ENCODE results near the gene POR.

The POR gene

GRCh38 chr7:75891815-75892411 is 23.0 kb upstream of the POR start:
- DNase-seq (ENCODE audit: extremely low spot score) = no peak
- no peak for TF ChIP-seq CTCF (IDR thresholded peaks at IDR 0.05; ENCODE audit: control extremely low read depth, extremely low read depth, low read depth, missing control alignments)
- CTCF ChIA-PET = no interaction called here
- POLR2A ChIA-PET = interaction anchor here (0.7 kb wide), 1 partner anchor 19 kb away, joined by 4 read pairs; no protein-coding TSS in a partner anchor

GRCh38 chr7:75892634-75893272 is 22.2 kb upstream of the POR start:
- CTCF ChIA-PET = no interaction called here
- DNase-seq (ENCODE audit: extremely low spot score) = no peak

GRCh38 chr7:75896803-75897327 is 18.1 kb upstream of the POR start:
- no peak for TF ChIP-seq CTCF (IDR thresholded peaks at IDR 0.05; ENCODE audit: control extremely low read depth, extremely low read depth, low read depth, missing control alignments)
- ChIA-PET CTCF (interaction anchor here (1.4 kb wide), 1 partner anchor 123 kb away, joined by 4 read pairs; no protein-coding TSS in a partner anchor), POLR2A (no interaction called here)
- DNase-seq (ENCODE audit: extremely low spot score) = no peak

More at GRCh38 chr7:75892634-75893272, 22.2 kb upstream of the POR start:
- no peak for TF ChIP-seq CTCF (IDR thresholded peaks at IDR 0.05; ENCODE audit: control extremely low read depth, extremely low read depth, low read depth, missing control alignments)
- POLR2A ChIA-PET = no interaction called here

- DNase-seq (ENCODE audit: extremely low spot score) = no peak
- no peak for TF ChIP-seq CTCF (IDR thresholded peaks at IDR 0.05; ENCODE audit: control extremely low read depth, extremely low read depth, low read depth, missing control alignments)
- ChIA-PET CTCF (interaction anchor here (1.3 to 2.0 kb wide), 2 partner anchors 27 to 119 kb away, joined by 3 to 5 read pairs; no protein-coding TSS in a partner anchor), POLR2A (interaction anchor here (0.6 kb wide), 1 partner anchor 10 kb away, joined by 4 read pairs; no protein-coding TSS in a partner anchor)
Observed at GRCh38 chr7:75900617-75901315, 14.2 kb upstream of the POR start.

- DNase-seq (ENCODE audit: extremely low spot score) = no peak
Observed at GRCh38 chr7:75905785-75906604, 9.0 kb upstream of the POR start.

More at GRCh38 chr7:75905785-75906604, 9.0 kb upstream of the POR start:
- ChIA-PET CTCF (interaction anchor here (1.2 to 1.5 kb wide), 2 partner anchors 20 to 39 kb away, joined by 3 read pairs; no protein-coding TSS in a partner anchor), POLR2A (no interaction called here)
- no peak for TF ChIP-seq CTCF (IDR thresholded peaks at IDR 0.05; ENCODE audit: control extremely low read depth, extremely low read depth, low read depth, missing control alignments)

All from GM10248 (cell line).